ENCODE data around the gene NFATC3.
"Not testable (repeated sequence)": the region's sequence is repeated elsewhere in the genome, so short reads cannot be mapped to it uniquely, and the experiment has no call there.

Gene NFATC3

GRCh38 chr16:68097895-68098294, 12.7 kb downstream of the NFATC3 start:
- DNase-seq (ENCODE audit: low read depth in 1 of 2, low spot score in 1 of 2): no peak
- TF ChIP-seq JUND (IDR thresholded peaks at IDR 0.05; ENCODE audit: low read depth): no peak
- in situ Hi-C loops (cut with HindIII; ENCODE audit: low pct_unique_long_range_greater_than_20kb, low sequenced_read_pairs): no loop called here

- DNase-seq (ENCODE audit: low read depth in 1 of 2, low spot score in 1 of 2): no peak
- TF ChIP-seq JUND (IDR thresholded peaks at IDR 0.05; ENCODE audit: low read depth): no peak
- in situ Hi-C loops (cut with HindIII; ENCODE audit: low pct_unique_long_range_greater_than_20kb, low sequenced_read_pairs): no loop called here
Observed at GRCh38 chr16:68100488-68100887, 15.3 kb downstream of the NFATC3 start.

GRCh38 chr16:68105611-68106010, 20.4 kb downstream of the NFATC3 start:
- TF ChIP-seq JUND (IDR thresholded peaks at IDR 0.05; ENCODE audit: low read depth): no peak
- in situ Hi-C loops (cut with HindIII; ENCODE audit: low pct_unique_long_range_greater_than_20kb, low sequenced_read_pairs): no loop called here
- no peak for DNase-seq (ENCODE audit: low read depth in 1 of 2, low spot score in 1 of 2)

DNA sequence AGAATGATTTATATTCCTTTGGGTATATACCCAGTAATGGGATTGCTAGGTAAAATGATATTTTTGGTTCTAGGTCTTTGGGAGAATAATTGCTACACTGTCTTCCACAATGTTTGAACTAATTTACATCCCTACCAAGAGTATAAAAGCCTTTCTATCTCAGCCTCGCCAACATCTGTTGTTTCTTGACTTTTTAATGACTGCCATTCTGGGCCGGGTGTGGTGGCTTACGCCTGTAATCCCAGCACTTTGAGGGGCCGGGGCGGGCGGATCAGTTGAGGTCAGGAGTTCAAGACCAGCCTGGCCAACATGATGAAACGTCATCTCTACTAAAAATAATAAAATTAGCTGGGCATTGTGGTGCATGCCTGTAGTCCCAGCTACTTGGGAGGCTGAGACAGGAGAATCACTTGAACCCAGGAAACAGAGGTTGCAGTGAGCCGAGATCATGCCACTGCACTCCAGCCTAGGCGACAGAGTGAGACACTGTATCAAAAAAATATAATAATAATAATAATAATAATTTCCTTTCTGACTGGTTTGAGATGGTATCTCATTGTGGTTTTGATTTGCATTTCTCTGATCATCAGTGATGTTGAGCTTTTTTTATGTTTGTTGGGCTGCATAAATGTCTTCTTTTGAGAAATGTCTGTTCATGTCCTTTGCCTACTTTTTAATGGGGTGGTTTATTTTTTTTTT, 22.2 kb downstream of the NFATC3 start:
- DNase-seq (ENCODE audit: low read depth in 1 of 2, low spot score in 1 of 2); in situ Hi-C loops (cut with HindIII; ENCODE audit: low pct_unique_long_range_greater_than_20kb, low sequenced_read_pairs): not testable (repeated sequence)

GRCh38 chr16:68109156-68109555, 24.0 kb downstream of the NFATC3 start:
- DNase-seq (ENCODE audit: low read depth in 1 of 2, low spot score in 1 of 2); in situ Hi-C loops (cut with HindIII; ENCODE audit: low pct_unique_long_range_greater_than_20kb, low sequenced_read_pairs): not testable (repeated sequence)

GRCh38 chr16:68110611-68111010, 25.4 kb downstream of the NFATC3 start:
- in situ Hi-C loops (cut with HindIII; ENCODE audit: low pct_unique_long_range_greater_than_20kb, low sequenced_read_pairs); DNase-seq (ENCODE audit: low read depth in 1 of 2, low spot score in 1 of 2): not testable (repeated sequence)

GRCh38 chr16:68111379-68111778, 26.2 kb downstream of the NFATC3 start:
- no peak for TF ChIP-seq JUND (IDR thresholded peaks at IDR 0.05; ENCODE audit: low read depth)
- no peak for DNase-seq (ENCODE audit: low read depth in 1 of 2, low spot score in 1 of 2)
- in situ Hi-C loops (cut with HindIII; ENCODE audit: low pct_unique_long_range_greater_than_20kb, low sequenced_read_pairs): no loop called here

DNA sequence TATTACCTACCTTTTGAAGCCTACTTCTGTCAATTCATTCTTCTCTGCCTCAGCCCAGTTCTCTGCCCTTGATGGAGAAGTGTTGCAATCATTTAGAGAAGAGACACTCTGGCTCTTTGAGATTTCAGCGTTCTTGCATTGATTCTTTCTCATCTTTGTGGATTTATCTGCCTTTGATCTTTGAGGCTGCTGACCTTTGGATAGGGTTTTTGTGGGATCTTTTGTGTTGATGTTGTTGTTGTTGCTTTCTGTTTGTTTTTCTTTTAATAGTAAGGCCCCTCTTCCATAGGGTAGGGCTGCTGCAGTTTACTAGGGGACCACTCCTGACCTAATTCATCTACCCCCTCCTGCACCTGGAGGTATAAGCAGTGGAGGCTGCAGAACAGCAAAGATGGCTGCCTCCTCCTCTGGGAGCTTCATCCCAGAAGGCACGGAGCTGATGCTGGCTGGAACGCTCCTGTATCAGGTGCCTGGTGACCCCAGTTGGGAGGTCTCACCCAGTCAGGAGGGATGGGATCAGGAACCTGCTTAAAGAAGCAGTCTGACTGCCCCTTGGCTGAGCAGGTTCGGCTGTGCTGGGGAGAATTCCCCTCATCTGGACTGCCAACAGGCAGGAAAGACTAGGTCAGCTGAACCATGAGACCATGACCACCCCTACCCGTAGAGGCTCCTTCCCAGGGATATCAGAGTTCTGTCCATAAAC, 28.0 kb downstream of the NFATC3 start:
- no peak for TF ChIP-seq JUND (IDR thresholded peaks at IDR 0.05; ENCODE audit: low read depth)
- in situ Hi-C loops (cut with HindIII; ENCODE audit: low pct_unique_long_range_greater_than_20kb, low sequenced_read_pairs): no loop called here

DNA sequence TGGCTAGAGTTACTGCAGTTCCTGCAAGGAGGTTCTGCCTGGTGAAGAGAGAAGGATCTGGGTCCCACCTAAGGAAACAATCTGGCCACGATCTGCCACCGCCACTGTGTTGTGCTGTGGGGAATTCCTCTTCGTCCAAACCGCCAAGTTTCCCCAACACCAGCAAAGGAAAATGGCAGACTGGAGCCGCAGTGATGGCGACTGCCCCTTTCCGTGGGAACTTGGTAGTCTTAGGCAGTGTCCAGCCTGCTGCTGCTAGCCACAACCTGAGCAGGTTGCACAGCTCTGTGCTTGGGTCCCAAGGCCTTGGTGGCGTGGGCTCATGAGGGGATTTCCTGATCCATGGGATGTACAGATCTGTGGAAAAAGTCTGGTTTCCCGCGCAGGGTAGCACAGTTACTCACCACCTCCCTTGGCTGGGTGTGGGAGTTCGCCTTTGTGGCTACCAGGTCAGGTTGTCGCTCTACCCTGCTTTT, 28.6 kb downstream of the NFATC3 start:
- TF ChIP-seq JUND (IDR thresholded peaks at IDR 0.05; ENCODE audit: low read depth): no peak
- in situ Hi-C loops (cut with HindIII; ENCODE audit: low pct_unique_long_range_greater_than_20kb, low sequenced_read_pairs): no loop called here
- DNase-seq (ENCODE audit: low read depth in 1 of 2, low spot score in 1 of 2): no peak

More for the DNA sequence above, 28.0 kb downstream of the NFATC3 start:
- DNase-seq (ENCODE audit: low read depth in 1 of 2, low spot score in 1 of 2): no peak

DNA sequence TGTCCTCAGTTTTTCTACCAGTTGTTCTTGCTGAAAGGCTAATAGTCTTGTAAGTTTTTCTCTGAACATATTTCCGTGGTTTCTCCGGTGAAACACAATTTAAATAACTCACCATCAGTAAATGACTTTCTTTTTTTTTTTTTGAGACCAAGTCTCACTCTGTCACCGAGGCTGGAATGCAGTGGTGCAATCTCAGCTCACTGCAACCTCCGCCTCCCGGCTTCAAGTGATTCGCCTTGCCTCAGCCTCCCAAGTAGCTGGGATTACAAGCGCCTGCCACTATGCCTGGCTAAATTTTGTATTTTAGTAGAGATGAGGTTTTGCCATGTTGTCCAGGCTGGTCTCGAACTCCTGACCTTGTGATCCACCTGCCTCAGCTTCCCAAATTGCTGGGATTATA, 29.8 kb downstream of the NFATC3 start:
- in situ Hi-C loops (cut with HindIII; ENCODE audit: low pct_unique_long_range_greater_than_20kb, low sequenced_read_pairs); DNase-seq (ENCODE audit: low read depth in 1 of 2, low spot score in 1 of 2): not testable (repeated sequence)

GRCh38 chr16:68115851-68116250, 30.7 kb downstream of the NFATC3 start:
- no peak for TF ChIP-seq JUND (IDR thresholded peaks at IDR 0.05; ENCODE audit: low read depth)
- in situ Hi-C loops (cut with HindIII; ENCODE audit: low pct_unique_long_range_greater_than_20kb, low sequenced_read_pairs): no loop called here

GRCh38 chr16:68116256-68116867, 31.2 kb downstream of the NFATC3 start:
- in situ Hi-C loops (cut with HindIII; ENCODE audit: low pct_unique_long_range_greater_than_20kb, low sequenced_read_pairs): no loop called here
- peak; percentile 51 to 58 for DNase-seq (ENCODE audit: low read depth in 1 of 2, low spot score in 1 of 2)

More at GRCh38 chr16:68115851-68116250, 30.7 kb downstream of the NFATC3 start:
- DNase-seq (ENCODE audit: low read depth in 1 of 2, low spot score in 1 of 2): no peak

DNA sequence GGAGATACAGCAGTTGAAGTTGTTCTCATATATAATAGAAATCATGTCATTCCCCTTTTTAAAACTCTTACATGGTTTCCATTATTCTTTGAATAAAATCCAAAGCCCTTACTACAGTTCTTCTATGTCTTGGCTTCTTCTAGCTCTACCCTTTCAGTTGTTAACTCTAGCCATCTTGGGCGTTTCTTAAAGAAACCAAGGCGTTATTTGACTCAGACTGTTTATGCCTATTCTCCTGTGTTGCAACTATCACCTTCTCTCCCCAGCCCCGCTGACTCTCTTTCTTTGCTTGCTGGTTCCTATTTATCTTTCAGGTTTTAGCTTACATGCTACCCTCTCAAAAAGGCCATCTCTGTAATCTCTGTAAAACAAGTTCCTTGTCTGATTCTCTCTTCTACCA, 32.7 kb downstream of the NFATC3 start:
- in situ Hi-C loops (cut with HindIII; ENCODE audit: low pct_unique_long_range_greater_than_20kb, low sequenced_read_pairs): no loop called here
- no peak for TF ChIP-seq JUND (IDR thresholded peaks at IDR 0.05; ENCODE audit: low read depth)
- DNase-seq (ENCODE audit: low read depth in 1 of 2, low spot score in 1 of 2): no peak

More at GRCh38 chr16:68116256-68116867, 31.2 kb downstream of the NFATC3 start:
- no peak for TF ChIP-seq JUND (IDR thresholded peaks at IDR 0.05; ENCODE audit: low read depth)

- in situ Hi-C loops (cut with HindIII; ENCODE audit: low pct_unique_long_range_greater_than_20kb, low sequenced_read_pairs); DNase-seq (ENCODE audit: low read depth in 1 of 2, low spot score in 1 of 2): not testable (repeated sequence)
Observed at GRCh38 chr16:68118954-68119353, 33.8 kb downstream of the NFATC3 start.

DNA sequence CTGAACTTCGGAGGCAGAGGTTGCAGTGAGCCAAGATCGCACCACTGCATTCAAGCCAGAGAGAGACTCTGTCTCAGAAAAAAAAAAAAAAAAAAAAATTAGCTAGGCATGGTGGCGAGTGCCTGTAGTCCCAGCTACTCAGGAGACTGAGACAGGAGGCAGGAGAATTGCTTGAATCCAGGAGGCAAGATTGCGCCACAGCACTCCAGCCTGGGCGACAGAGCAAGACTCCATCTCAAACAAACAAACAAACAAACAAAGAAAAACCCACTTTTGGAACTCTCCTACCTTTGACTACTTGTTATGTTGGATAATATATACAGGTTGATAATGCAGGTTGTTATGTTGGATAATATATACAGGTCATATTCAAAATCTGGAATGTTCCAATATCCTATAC, 35.3 kb downstream of the NFATC3 start:
- in situ Hi-C loops (cut with HindIII; ENCODE audit: low pct_unique_long_range_greater_than_20kb, low sequenced_read_pairs): not testable (repeated sequence)

More for the DNA sequence above, 35.3 kb downstream of the NFATC3 start:
- not testable (repeated sequence) for DNase-seq (ENCODE audit: low read depth in 1 of 2, low spot score in 1 of 2)
